ENCODE measurements around the gene CSHL1.
"Not testable (repeated sequence)": the region's sequence is repeated elsewhere in the genome, so short reads cannot be mapped to it uniquely, and the experiment has no call there.

Gene CSHL1

DNA sequence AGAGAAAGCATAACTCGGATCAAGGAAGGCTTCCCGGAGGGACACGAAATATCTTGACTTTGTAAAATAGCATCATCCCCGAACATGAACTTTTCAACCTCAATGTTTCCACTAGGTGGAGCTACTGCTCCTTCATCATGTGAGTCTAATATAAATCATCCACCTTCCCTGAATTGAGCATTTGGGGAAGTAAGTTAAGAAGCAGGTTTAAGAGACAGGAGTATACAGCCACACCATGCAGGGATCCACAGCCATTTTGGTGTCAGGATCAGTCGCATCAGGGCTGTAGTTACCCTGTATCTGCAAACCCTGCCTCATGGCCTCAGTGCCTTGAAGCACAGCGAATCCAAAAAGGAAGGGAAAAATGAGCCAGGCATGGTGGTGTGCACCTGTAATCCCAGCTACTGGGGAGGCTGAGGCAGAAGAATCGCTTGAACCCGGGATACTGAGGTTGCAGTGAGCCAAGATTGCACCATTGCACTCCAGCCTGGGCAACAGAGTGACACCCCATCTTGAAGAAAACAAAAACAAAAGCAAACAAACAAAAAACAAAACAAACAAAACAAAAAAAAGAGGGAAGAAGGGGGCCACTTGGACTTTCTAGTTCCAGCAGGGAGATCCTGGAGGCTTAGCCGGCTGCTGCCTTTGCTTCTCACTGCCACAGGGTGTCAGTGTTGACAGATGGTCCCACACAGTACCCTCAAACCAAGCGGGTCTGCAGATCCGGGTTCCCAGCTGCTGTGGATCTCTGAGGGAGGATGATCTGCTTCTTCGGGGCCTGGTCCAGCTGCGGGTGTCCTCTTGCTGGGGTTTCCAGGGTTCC, 21.8 kb downstream of the CSHL1 start:
- peak in 21 of 56 donors; percentile 1 to 29 (median 11) for DNase-seq

DNA sequence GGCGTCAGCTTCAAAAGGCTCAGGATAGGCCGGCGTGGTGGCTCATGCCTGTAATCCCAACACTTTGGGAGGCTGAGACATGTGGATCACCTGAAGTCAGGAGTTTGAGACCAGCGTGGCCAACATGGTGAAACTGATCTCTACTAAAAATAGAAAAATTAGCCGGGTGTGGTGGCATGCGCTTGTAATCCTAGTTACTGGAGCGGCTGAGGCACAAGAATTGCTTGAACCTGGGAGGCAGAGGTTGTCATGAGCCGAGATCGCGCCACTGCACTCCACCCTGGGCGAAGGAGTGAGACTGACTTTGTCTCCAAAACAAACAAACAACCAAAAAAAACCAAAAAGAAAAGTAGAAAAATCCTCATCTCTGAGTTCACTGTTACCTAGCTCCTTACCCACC, 25.9 kb downstream of the CSHL1 start:
- not testable (repeated sequence) for DNase-seq

GRCh38 chr17:63882626-63883126, 28.4 kb downstream of the CSHL1 start:
- not testable (repeated sequence) for DNase-seq

DNA sequence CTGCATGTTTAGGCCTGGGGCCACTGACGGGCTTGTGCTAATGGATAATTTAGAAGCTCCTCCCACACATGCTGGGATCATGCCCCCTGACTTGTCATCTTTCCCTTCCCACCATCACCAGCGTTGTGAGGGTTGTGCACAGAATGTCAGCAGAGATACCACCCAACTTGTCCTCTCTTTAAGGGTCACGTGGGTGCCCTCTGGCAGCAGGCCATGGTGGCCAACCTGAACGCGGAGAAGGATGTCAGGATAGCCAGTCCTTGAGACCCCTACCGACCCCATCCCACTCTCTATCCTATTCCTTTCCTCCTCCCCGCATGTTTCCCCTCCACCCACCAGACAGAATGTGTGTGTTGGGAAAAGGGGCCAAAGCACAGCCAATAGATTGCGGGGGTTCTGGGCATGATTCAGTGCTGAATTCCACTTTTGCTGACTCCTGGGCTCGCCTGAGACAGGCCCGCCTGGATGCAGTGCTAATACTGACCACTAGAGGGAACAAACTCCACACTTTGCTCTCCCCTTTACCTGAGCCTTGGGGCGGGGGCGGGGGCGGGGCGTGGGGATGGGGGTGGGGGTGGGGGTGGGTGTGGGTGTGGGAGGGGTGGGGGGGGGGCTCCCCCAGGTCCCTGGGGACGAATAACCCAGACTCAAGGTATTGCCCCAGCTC, 29.0 kb downstream of the CSHL1 start, which contains the start of gene GH2:
GH2 (minus strand) TSS at position 10 of the 667 bp plus-strand sequence. CDS start 143 bp downstream, outside the sequence.
- DNase-seq = peak in 5 of 56 donors; percentile 1 to 30 (median 3)

DNA sequence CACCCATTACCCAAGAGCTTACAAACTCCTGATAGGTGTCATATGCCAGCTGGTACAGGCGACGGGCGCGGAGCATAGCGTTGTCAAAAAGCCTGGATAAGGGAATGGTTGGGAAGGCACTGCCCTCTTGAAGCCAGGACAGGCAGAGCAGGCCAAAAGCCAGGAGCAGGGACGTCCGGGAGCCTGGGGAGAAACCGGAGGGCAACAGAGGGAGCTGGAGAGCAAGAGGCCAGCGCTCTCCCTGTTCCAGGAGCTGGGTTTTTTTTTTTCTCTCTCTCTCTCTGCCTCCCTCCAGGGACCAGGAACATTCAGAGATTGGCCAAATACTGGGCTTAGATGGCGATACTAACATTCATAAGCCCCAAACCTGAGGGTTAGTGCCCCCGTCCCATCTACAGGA, 29.7 kb downstream of the CSHL1 start:
- not testable (repeated sequence) for DNase-seq

DNA sequence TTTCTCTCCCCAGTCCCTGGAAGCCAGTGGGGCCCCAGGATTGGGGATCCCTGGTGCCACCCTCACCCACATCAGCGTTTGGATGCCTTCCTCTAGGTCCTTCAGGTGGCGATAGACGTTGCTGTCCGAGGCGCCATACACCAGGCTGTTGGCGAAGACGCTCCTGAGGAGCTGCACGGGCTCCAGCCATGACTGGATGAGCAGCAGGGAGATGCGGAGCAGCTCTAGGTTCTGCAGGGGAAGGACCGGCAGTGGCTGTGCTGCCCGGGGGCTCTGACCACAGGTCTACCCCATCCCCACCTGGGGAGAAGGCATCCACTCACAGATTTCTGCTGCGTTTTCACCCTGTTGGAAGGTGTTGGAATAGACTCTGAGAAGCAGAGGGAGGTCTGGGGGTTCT, 30.4 kb downstream of the CSHL1 start:
- no peak for DNase-seq

- DNase-seq = not testable (repeated sequence)
Observed at GRCh38 chr17:63878413-63878812, 32.6 kb downstream of the CSHL1 start.

DNA sequence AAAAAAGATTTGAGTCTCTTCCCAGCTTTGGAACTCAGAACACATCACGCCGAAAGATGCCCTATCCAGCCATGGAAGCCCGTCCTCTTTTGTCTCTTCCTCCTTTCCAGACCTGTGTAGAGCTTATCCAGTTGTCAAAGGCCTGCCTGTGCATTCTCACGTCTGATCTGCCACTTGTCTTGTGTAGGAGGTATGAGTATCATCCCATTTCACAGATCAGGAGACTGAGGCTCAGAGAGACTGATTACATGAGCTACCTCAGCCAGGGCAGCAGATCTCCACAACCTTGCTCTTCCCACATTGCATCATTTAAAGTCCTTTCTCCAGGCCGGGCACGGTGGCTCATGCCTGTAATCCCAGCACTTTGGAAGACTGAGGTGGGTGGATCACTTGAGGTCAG, 36.4 kb downstream of the CSHL1 start:
- DNase-seq = not testable (repeated sequence)

DNA sequence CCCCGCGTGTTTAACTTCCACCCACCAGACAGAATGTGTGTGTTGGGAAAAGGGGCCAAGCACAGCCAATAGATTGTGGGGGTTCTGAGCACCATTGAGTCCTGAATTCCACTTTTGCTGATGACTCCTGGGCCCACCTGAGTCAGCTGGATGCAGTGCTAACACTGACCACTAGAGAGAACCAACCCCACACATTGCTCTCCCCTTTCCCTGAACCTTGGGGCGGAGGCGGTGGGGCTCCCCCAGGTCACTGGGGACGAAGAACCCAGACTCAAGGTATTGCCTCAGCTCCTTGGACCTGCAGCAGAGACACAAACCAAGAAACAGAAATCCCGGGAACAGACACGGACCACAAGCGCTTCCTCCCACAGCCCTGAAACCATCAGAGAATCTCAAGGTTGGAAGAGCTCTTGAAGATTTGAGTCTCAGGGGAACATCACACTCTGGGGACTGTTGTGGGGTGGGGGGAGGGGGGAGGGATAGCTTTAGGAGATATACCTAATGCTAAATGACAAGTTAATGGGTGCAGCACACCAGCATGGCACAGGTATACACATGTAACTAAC, 36.9 kb downstream of the CSHL1 start:
- not testable (repeated sequence) for DNase-seq

DNA sequence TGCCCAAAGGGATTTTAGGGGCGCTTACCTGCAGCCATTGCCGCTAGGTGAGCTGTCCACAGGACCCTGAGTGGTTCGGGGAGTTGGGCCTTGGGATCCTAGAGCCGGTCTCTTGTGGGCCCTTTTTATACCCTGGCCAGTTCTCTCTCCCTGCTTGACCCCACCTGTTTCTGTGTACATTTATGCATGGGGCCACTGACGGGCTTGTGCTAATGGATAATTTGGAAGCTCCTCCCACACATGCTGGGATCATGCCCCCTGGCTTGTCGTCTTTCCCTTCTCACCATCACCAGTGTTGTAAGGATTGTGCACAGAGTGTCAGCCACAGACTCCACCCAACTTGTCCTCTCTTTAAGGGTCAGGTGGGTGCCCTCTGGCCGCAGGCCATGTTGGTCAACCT, 37.5 kb downstream of the CSHL1 start, which contains the start of gene CSH2:
CSH2 (minus strand) TSS at position 101 of the 400 bp plus-strand sequence; CDS start at position 38, 63 bp downstream.
- not testable (repeated sequence) for DNase-seq

DNA sequence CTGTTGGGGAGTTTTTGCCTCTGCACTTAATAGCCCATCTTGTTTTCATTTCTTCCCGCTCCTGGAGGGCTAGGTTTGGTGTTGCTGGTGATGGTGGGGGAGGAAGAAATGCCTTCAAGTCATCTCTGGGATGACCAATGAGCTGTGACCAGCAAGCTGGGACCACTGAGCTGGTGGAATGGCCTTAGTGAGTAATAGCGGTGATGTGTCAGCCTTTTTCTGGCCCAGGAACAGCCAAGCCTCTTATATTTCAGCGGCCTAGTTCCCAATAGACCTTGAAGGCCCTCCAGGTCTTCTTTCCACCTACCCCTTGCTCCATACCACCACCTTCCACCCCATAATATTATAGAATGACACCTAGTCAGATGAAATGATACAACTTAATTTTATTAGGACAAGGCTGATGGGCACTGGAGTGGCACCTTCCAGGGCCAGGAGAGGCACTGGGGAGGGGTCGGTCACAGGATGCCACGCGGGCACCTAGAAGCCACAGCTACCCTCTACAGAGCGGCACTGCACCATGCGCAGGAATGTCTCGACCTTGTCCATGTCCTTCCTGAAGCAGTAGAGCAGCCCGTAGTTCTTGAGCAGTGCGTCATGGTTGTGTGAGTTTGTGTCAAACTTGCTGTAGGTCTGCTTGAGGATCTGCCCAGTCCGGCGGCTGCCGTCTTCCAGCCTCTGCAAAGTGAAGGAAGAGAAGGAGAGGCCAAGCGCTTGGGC, 39.3 kb downstream of the CSHL1 start:
- DNase-seq = not testable (repeated sequence)

GRCh38 chr17:63870292-63870665, 40.8 kb downstream of the CSHL1 start:
- DNase-seq = not testable (repeated sequence)

DNA sequence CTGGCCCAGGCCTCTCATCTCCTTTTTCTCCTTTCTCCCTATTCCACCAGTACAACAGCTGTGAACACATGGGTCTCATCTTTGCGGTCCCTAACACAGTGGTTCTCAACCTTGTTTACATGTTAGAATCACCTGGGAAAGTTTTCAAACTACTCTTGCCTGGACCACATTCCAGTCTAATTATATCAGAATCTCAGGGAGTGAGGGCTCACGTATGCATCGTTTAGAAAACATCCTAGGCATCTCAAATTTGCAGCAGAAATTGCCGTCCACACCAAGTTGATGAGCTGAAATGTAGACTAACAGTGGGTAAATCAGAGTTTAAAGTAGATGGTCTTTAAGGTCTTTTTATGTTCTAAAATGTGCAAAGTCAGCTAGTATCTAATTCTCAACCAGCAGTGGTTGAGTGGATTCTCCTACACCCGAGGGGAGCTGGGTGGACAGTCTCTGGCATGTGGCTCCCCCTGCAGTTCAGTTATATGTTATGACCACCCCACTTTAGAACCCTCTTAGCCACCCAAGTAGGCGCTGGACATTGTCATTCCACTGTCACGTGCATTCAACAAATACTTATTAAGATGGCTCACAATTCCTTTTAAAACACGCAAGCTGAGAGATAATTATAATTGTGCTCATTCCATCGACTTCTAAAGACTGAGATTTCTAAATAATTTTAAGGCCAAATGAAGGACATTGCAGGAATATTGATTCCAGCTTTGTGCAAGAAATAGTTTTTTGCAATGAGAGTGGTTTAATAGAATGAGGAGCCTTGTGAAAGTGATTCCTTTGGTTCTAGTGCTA, 41.4 kb downstream of the CSHL1 start:
- not testable (repeated sequence) for DNase-seq

- DNase-seq = not testable (repeated sequence)
Observed at GRCh38 chr17:63866625-63867024, 44.4 kb downstream of the CSHL1 start.

All from amygdala (tissue), 56 donors.